ENCODE measurements around the gene DENND6B. TPM values are rescaled to one million over a fixed set of nuclear protein-coding genes. Genes with fewer than 3 reads are reported as not detected.
A peak's percentile ranks its signal among the peaks of the same experiment; 100 is the strongest.

Gene DENND6B
- total RNA-seq, 1 experiment from 2014 or later = 11.0 TPM

- no peak for TF ChIP-seq EZH2phosphoT487 (IDR thresholded peaks at IDR 0.05; ENCODE audit: borderline replicate concordance)
Measured at GRCh38 chr22:50260801-50261614, 65.8 kb downstream of the DENND6B start (continued).

DNA sequence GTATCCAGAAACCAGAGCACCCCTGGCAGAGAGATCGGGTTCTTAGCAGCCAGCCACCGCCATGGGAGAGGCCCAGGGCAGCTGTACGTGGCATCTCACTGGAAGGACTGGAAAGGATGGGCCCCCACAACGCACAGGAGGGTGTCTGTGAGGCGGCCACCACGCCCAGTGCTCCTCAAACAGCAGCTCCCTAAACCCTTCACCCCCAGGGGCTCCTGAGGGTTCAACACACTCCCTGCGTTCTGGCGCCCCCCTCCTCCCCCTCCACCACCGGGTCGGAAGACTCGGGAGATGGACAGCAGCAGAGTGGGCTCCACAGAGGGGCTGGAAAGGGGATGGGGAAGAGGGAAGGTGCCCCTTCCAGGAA lies 66.4 kb downstream of the DENND6B start:
- no peaks in the 10 kb centered on the region for H3K9me3 ChIP-seq (ENCODE audit: control insufficient read depth in 1 of 2, insufficient read depth in 1 of 2, low read depth in 1 of 2, low read length in 2 of 2)
- H3K4me2 ChIP-seq (ENCODE audit: low read length) = peak overlapping the region; percentile 95
- BruUV-seq (replicated peaks) = TSS peak; percentile 24
- no peaks in the 10 kb centered on the region for H4K20me1 ChIP-seq (ENCODE audit: insufficient read depth)
- peak overlapping the region; percentile 79 to 90 for H3K4me3 ChIP-seq (replicated peaks in 1 of 2; ENCODE audit: low read depth in 1 of 2, low read length in 2 of 2)
- ChIA-PET CTCF (interaction anchor here (1.0 to 1.3 kb wide), 2 partner anchors 8 to 13 kb away, joined by 3 to 7 read pairs; no protein-coding TSS in a partner anchor), POLR2A (interaction anchor here (1.0 kb wide), 1 partner anchor 9 kb away, joined by 3 read pairs; no protein-coding TSS in a partner anchor), RAD21 (ENCODE audit: low non-redundant PET in 1 of 2, low total read pairs in 2 of 2, uncharacterized antibody in 2 of 2, unreplicated experiment in 2 of 2) (interaction anchor here in 1 of 2 experiments (1.2 kb wide), 1 partner anchor 9 kb away, joined by 3 read pairs; the partner anchor contains the start of gene HDAC10)
- H3K27me3 ChIP-seq (ENCODE audit: insufficient read depth, low read length) = no peaks in the 10 kb centered on the region
- TF ChIP-seq FOSL1 (IDR thresholded peaks at IDR 0.05; ENCODE audit: low read depth) = no peak
- no peak for TF ChIP-seq ZNF274 (IDR thresholded peaks at IDR 0.05; ENCODE audit: low read depth, low read length)
- no peak for TF ChIP-seq EZH2 (IDR thresholded peaks at IDR 0.05)
- TF ChIP-seq JUND (IDR thresholded peaks at IDR 0.05) = no peak
- TF ChIP-seq POLR2A (IDR thresholded peaks at IDR 0.05; ENCODE audit: borderline replicate concordance, extremely low read depth, insufficient read depth, insufficient read length) = no peak
- TF ChIP-seq RAD21 (IDR thresholded peaks at IDR 0.05; ENCODE audit: low read depth) = no peak
- TF ChIP-seq POLR2AphosphoS5 (IDR thresholded peaks at IDR 0.05; ENCODE audit: low read depth, low read length) = no peak
- TF ChIP-seq CEBPB (IDR thresholded peaks at IDR 0.05; ENCODE audit: low read depth) = no peak
- no peak for TF ChIP-seq TCF7L2 (IDR thresholded peaks at IDR 0.05; ENCODE audit: borderline replicate concordance, extremely low read depth, insufficient read depth, insufficient read length)
- TF ChIP-seq, protein P1, sequence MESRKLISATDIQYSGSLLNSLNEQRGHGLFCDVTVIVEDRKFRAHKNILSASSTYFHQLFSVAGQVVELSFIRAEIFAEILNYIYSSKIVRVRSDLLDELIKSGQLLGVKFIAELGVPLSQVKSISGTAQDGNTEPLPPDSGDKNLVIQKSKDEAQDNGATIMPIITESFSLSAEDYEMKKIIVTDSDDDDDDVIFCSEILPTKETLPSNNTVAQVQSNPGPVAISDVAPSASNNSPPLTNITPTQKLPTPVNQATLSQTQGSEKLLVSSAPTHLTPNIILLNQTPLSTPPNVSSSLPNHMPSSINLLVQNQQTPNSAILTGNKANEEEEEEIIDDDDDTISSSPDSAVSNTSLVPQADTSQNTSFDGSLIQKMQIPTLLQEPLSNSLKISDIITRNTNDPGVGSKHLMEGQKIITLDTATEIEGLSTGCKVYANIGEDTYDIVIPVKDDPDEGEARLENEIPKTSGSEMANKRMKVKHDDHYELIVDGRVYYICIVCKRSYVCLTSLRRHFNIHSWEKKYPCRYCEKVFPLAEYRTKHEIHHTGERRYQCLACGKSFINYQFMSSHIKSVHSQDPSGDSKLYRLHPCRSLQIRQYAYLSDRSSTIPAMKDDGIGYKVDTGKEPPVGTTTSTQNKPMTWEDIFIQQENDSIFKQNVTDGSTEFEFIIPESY (IDR thresholded peaks at IDR 0.05; ENCODE audit: extremely low read depth, insufficient replicate concordance, low read length) = no peak
- TF ChIP-seq EGR1 (IDR thresholded peaks at IDR 0.05; ENCODE audit: low read depth) = no peak
- no peak for TF ChIP-seq ELF1 (IDR thresholded peaks at IDR 0.05; ENCODE audit: borderline replicate concordance, low read depth)
- no peak for TF ChIP-seq CTCF (IDR thresholded peaks at IDR 0.05 in 2 of 3, conservative IDR thresholded peaks at IDR 0.05 in 1 of 3; ENCODE audit: borderline replicate concordance in 1 of 3, insufficient read depth in 1 of 3, low read depth in 2 of 3, low read length in 2 of 3)
- TF ChIP-seq ZFX (IDR thresholded peaks at IDR 0.05) = no peak
- DNase-seq (ENCODE audit: low read depth, low spot score) = no peak
- 0 out of 2 replicates have a peak, but pooled peaks have one; percentile 4 for ATAC-seq
- H3K79me2 ChIP-seq (ENCODE audit: insufficient read depth, low read length) = peaks cover 28% of the 10 kb centered on the region
- peak overlapping the region; percentile 83 for H3K27ac ChIP-seq (ENCODE audit: low read depth, low read length)
- peak overlapping the region; percentile 94 for H3K9ac ChIP-seq (ENCODE audit: low read length)
- intact Hi-C loops (cut with micrococcal nuclease) = no loop called here
- peaks cover 19 to 32% of the 10 kb centered on the region in 2 experiments for H3K4me1 ChIP-seq (ENCODE audit: control insufficient read depth in 1 of 2, insufficient read depth in 2 of 2, low read length in 2 of 2)
- peaks cover 0 to 11% of the 10 kb centered on the region in 2 experiments; a peak in 2 of 4 replicates for H3K36me3 ChIP-seq (ENCODE audit: control insufficient read depth in 1 of 2, insufficient read depth in 2 of 2, low read length in 2 of 2)
- no peaks in the 10 kb centered on the region for H3K9me2 ChIP-seq (ENCODE audit: insufficient read depth)
- no peak overlapping the region for H2AFZ ChIP-seq (ENCODE audit: low read depth, low read length, poor library complexity, severe bottlenecking)
